ENCODE results near the gene SYN1.
A peak's percentile ranks its signal among the peaks of the same experiment; 100 is the strongest.

The SYN1 gene

DNA sequence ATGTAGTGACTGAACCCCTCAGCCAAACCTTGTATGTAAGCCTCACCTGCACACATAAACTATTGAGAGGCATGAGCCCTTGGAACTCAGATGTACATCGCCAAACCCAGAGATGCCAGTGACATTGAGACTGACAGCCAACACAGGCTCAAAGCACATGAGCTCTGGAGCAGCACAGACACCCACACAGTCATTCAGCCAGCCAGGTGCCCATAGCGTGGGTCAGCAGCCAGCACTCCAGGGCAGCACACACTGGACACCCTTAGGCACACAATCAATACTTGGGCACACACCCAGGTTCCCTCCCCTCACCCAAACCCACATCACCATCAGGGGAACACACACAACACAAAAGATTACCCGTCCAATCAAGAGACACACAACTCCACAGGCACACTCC is 41.8 kb downstream of the SYN1 start:
- Histone ChIP-seq H3K4me3 (no peak overlapping the region), H3K27ac (no peak overlapping the region)

DNA sequence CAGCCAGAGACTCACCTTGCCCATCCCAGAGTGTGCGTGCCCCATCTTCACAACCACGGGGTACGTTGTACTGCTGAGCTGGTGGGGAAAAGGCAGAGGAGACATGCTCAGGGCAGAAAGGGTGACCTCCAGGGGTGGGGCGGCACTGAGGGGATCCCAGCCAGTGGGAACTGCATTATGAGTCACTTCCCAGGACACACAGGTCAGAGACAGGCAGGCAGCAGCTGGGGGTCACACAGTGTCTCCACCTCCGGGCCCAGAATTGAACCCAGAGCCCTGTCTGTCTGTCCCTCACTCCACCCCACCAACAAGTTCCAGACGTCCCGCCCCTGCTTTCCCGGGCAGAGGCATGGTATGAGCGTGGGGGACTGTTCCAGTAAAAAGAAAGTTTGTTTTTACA is 42.2 kb downstream of the SYN1 start:
- H3K4me3 ChIP-seq, result no peak overlapping the region
- H3K27ac ChIP-seq, result no peak overlapping the region

DNA sequence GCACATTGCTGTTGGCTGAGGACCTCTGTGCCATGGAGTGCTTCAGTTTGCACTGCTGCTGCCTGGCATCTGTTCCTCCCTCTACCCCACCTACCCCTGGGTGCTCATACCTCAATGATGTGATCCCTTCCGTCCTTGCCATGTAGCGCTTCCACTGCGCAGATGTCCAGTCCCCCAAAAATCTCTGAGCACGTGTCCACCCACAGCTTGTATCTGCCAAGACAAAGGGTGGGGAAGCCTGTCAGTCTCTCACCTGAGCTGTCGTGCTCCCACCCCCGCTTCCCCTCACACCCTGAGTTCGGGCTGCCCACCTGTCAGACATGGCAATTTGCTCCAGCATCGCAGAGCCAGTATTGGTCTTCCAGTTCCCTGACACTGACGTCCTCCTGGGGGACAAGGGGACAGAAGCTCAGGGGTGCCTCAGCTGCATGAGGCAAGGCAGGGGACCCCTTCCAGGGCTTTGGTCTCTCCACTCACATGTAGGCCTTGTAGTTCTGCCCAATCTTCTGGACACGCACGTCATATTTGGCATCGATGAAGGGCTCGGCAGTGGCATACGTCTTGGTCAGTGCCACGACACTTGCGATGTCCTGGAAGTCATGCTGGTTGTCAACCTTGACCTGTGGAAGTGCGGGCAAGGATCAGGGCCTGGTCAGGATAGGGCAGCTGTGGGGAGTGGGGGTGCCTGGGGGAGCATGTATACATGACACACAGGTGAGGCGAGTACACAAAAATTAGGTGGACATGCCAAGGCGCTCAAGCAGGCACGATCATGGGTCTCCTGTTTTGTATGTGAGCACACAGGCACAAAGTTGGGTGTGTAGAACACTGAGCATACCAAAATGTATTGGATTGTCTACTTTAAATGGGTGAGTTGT is 43.4 kb downstream of the SYN1 start:
- Histone ChIP-seq H3K4me3 (no peak overlapping the region), H3K27ac (no peak overlapping the region)

DNA sequence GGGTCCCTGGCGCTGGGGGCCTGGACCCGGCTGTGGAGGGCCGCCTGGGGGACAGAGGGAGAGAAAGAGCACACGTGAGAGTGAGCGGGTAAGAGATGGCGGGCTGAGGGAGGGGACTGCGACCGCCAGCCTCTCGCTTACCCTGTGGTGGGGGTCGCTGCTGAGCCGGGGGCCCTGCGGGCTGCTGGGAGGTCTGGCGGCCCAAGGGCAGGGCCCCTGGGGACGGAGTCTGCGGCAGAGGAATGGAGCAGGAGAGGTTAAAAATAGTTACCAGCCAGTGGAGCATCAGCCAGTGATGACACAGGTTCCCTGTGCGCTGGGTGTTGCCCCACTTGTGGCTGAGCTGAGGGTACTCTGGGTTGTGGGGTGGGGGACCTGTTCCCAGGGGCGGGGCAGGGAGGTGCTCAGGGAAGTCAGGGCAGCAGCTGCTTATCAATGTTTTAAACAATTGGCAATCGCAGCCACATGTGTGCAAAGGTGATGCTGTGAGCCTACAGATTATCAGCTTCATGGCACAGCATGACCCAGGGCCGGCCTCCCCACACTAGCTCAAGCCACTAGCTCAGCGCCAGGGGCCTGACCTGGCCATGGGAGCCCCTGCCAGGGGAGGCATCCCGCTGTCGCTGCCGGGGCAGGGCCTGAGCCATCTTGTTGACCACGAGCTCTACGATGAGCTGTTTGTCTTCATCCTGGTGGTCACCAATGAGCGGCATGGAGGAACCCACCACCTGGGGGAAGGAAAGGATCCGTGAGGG is 44.9 kb downstream of the SYN1 start:
- H3K27ac ChIP-seq, result peak overlapping the region in 11 of 21 experiments; percentile 6 to 87 (median 72)
- H3K4me3 ChIP-seq, result peak overlapping the region in 1 of 7 experiments; percentile 25

DNA sequence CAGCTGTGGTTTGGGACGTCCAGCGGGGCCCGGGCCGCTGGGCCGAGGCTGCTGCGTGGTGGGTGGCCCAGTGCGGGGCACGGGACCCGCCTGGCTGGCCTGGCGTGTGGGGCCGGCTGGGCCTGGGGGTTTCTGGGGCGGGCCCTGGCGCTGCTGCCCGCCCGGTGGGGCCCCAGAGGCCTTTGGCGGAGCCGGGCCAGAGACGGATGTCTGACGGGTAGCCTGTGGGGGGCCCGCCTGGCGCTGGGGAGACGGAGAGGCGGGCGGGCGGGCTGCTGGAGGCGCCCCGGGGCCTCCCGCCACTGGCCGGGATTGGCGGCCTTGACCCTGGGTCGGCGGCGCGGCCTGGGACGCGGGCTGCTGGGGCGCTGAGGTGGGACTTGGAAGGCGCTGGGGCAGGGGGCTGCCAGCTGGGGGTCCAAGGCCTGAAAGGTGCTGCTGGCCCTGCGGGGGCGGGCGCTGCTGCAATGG is 45.5 kb downstream of the SYN1 start:
- Histone ChIP-seq H3K4me3 (peak overlapping the region in 1 of 7 experiments; percentile 25), H3K27ac (peak overlapping the region in 16 of 21 experiments; percentile 6 to 87 (median 65))

DNA sequence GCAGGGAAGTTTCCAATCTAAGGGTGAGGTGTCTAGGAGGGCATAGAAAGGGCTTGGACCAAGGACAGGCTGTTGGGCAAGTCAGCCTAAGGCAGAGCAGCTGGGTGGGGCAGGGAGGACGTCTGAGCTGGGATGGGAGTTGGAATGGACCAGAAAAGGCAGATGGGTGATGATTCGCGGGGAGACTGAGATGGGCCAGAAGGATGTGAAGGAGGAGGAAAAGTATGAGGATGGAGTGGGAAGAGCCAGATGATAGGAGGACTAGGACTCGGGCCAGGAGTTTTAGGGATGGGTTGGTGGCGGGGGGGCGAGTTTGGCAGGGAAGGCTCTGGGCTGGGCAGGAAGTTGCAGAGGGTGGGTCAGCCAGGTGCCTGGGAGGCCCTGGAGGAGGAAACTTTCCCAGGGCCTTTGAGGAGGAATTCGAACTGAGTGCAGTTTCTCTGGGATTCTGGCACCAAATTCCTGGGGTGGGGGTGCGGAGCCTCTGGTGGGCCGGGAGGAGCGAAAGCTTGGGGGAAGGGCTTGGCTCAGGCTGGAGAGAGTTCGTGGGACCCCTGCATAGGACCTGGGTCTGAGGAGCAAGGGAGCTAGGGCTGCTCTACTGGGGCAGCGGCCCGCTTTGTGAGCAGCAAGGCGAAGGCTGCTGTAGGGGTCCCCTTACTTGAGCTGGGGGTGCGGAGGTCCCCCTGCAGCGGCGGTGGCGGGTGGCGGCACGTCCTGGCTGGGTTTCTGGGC is 46.1 kb downstream of the SYN1 start:
- H3K4me3 ChIP-seq, result peak overlapping the region in 1 of 7 experiments; percentile 25

DNA sequence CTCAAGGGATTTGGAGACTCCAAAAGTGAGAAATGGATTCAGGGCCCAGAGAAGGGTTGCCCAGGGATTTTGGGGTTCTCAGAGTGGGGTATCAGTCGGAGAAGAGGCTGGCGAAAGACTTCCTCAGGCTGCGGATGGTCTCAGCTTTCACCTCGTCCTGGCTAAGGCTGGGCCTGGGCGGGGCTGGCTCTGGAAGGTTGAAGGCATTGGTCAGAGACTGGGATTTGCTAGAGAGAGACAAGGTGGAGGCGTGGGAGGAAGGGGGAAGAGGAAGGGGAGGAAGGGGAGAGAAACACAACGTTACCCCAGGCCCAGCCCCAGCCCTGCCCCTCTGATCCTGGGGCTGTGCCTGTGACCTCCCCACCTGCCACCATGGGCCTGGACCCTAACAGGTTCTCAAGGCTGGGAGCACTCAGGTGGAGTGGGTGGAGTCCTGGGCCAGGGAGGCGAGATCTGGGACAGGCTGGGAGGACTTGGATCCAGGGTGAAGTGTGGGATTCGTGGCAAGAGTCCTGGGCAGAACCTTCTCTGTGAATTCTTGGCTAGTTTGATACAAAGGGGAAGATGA is 46.8 kb downstream of the SYN1 start:
- peak overlapping the region in 2 of 21 experiments; percentile 26 to 87 for H3K27ac ChIP-seq
- H3K4me3 ChIP-seq, result no peak overlapping the region

More for the DNA sequence above, 46.1 kb downstream of the SYN1 start:
- peak overlapping the region in 16 of 21 experiments; percentile 6 to 87 (median 65) for H3K27ac ChIP-seq

DNA sequence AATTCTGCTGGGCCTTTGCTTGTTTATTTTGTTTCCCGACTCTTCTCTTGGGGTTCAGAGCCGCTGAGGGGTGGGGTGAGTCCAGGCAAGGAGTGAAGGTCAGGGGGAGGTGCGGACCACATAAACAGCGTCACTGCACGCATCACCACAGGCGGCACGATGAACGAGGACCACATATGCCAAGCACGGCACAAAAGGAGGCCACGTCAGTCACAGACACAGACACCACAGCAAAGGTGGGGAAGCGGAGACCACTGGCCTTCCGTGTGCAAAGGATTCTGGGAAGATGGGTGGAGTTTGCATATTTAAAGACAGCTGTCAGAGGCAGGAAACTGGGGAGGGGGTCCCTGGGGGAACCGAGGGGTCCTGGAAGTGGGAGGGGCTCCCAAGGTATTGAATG is 47.8 kb downstream of the SYN1 start:
- no peak overlapping the region for H3K27ac ChIP-seq
- H3K4me3 ChIP-seq, result no peak overlapping the region

DNA sequence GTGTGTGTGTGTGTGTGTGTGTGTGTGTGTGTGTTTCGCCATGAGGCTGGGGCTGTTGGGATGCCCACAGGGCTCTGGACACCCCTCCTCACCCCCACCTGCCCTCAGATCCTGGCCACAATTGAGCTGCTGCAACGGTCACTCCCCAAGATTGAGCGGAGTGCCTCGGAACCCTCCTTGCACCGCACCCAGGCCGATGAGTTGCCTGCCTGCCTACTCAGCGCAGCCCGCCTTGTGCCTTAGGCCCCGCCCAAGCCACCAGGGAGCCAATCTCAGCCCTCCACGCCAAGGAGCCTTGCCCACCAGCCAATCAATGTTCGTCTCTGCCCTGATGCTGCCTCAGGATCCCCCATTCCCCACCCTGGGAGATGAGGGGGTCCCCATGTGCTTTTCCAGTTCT is 48.4 kb downstream of the SYN1 start:
- Histone ChIP-seq H3K4me3 (no peak overlapping the region), H3K27ac (no peak overlapping the region)

DNA sequence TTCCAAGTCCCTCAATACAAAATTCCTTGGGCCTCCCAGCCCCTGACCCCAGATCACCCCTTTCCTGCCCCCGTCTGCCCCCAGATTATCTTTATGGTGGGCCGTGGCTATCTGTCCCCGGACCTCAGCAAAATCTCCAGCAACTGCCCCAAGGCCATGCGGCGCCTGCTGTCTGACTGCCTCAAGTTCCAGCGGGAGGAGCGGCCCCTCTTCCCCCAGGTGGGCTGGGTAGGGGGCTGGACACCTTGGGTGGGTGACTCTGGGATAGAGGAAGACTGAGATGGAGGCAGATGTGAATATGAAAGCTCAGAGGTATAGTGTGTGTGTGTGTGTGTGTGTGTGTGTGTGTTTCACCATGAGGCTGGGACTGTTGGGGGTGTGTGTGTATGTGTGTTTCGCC is 48.9 kb downstream of the SYN1 start:
- no peak overlapping the region for H3K27ac ChIP-seq
- no peak overlapping the region for H3K4me3 ChIP-seq

DNA sequence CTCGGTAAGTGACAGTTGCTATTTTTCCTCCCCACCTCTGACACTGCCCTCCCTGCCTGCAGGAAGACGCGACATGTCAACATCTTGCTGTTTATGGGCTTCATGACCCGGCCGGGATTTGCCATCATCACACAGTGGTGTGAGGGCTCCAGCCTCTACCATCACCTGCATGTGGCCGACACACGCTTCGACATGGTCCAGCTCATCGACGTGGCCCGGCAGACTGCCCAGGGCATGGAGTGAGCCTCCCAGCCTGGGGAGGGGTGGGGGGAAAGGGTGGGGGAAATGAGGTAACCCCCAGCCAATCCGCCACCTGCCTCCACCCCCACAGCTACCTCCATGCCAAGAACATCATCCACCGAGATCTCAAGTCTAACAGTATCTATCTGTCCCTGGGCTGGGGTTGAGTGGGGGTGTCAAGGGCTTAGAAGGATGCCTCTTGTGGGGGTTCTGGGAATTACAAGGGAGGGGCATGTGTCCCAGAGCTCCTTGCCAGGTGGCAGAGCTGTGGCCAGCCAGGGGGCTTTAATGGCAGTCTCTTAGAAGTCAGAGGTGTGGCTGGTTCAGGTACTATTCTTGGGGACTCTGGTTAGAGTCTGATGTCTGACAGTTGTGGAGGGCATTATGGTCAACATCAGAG is 50.9 kb downstream of the SYN1 start:
- no peak overlapping the region for H3K4me3 ChIP-seq
- no peak overlapping the region for H3K27ac ChIP-seq

DNA sequence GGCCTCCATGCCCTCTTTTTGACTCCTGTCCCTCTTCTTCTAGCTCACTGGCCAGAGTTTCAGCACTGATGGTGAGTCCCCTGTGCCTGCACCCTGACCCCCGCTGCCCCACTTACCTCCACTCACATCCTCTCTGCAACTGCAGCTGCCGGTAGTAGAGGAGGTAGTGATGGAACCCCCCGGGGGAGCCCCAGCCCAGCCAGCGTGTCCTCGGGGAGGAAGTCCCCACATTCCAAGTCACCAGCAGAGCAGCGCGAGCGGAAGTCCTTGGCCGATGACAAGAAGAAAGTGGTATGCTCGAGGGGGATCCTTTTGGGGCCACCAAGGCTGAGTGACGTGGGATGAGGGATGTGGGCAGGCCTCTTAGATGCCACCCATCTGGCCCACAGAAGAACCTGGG is 52.8 kb downstream of the SYN1 start:
- Histone ChIP-seq H3K27ac (no peak overlapping the region), H3K4me3 (no peak overlapping the region)

DNA sequence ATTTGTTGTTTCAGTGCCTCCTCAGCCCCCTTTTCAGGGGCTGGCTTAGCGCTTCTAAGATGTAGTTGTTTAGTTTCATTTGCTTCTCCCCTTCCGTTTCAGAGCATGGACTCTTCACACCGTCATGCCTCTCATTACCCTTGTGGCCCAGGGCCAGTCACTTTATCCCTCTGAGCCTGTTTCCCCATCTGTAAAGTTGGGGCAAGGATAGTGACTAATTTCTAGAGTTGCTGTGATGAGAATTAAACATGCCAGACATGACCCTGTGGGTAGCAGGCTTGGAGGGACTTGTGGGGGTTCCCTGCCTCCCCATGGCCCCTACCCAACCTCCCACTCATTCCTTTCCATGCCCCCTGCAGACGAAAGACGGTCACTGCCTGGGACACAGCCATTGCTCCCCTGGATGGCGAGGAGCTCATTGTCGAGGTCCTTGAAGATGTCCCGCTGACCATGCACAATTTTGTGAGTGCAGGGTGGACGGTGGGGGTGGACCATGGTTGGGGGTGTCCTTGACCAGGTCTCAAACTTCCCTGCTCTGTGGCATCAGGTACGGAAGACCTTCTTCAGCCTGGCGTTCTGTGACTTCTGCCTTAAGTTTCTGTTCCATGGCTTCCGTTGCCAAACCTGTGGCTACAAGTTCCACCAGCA is 55.1 kb downstream of the SYN1 start:
- no peak overlapping the region for H3K4me3 ChIP-seq

DNA sequence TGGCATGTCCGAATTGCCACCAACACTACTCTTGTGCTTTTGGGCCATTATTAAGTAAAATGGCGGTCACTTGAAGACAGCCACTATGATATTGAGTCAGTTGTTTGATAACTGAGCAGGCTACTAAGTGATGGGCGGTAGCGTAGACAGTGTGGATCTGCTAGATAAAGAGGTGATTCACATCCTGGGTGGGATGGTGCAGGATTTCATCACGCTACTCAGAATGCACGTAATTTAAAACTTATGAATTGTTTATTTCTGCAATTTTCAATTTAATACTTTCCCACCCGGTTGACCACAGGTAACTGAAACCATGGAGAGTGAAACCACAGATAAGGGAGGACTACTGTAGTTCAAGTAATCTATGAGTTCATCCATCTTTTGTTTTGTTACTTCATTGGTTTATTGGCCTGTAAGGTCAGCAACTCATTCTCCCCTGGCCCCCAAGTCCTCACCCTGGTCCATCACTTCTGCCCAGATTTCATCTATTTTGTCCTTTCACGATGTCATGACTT is 55.8 kb downstream of the SYN1 start:
- H3K27ac ChIP-seq, result no peak overlapping the region
- H3K4me3 ChIP-seq, result no peak overlapping the region

More for the DNA sequence above, 55.1 kb downstream of the SYN1 start:
- H3K27ac ChIP-seq, result no peak overlapping the region

DNA sequence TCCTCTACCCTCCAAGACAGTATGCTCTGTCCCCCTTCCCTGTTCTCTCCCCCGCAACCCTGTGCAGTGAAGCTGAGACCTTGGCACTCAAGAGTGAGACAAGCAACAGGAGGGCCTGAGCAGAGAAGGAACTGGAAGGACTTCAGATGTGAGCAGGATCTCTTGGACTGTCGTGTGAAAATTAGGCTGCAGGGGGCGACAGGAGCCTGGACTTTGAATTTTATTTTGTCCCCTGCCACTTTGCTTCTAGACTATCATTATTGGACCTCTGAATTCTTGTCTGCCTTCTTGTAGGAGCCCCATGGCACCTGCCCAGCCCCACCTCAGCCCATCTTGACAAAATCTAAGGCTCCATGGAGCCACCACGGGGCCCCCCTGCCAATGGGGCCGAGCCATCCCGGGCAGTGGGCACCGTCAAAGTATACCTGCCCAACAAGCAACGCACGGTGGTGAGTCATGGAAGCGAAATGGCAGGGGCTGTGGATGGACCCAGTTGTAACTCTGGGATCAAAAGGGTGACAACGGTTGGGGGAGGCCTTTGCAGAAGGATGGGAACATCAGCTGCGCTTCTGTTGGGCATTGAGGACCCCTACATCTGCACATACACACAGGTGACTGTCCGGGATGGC is 56.9 kb downstream of the SYN1 start:
- H3K27ac ChIP-seq, result no peak overlapping the region

DNA sequence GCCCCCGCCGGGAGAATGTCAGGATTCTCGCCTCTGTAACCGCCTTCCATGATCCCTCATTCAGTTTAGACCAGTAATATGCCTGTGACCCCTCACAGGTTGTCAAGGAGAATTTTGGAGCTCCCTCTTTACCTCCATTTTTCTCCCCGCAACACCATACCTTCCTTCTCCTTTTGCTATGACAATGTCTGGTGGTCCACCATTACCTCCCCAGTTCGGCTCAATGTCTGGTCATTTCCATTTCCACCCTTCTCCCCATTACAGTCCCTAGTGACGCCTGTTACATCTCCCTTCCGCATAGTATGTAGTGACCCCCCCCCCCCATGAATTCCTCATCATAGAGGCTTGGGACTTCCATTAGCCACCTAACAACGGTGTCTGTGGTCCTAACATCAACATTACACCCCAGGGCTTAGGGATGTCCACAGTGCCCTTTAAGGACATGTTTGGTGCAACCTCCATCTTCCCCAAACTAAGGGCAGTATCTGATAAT is 58.0 kb downstream of the SYN1 start:
- H3K4me3 ChIP-seq, result peak overlapping the region; percentile 46 to 59 (median 53)
- H3K27ac ChIP-seq, result peak overlapping the region in 20 of 21 experiments; percentile 86 to 98 (median 96)

More for the DNA sequence above, 56.9 kb downstream of the SYN1 start:
- no peak overlapping the region for H3K4me3 ChIP-seq

DNA sequence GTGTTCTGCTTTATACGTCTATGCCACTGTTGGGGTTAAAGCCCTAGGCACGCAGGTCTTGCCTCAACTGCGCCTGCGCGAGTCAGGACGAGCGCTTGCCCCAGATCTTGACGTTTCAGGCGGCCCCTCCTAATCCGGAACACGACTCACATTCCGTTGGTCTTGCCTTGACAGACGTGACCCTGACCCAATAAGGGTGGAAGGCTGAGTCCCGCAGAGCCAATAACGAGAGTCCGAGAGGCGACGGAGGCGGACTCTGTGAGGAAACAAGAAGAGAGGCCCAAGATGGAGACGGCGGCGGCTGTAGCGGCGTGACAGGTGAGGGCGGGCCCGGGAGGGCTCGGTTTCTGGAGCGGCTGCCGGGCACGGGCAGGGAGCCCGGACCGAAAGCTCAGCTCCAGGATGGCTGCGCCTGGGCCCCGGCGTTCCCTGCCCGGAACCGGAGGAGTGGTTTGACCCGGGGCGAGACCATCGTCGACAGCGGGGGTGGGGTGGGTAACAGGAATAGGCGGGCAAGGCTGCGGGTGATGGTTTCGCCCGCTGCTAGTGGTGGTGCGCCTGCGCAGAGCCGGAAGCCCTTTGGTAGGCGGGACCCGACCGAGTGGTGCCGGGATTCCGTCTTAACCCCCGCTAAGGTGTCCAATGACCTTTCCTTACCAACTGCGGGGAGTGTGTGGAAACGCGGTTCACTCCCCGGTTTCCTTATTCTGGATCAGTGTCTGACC is 58.6 kb downstream of the SYN1 start, which contains the start of gene ARAF:
ARAF (plus strand) TSS at position 272 of the 725 bp plus-strand sequence. CDS start 1,763 bp downstream, outside the sequence.
- H3K4me3 ChIP-seq, result peak within 1 kb of the TSS; percentile 46 to 59 (median 53)
- peak within 1 kb of the TSS; percentile 80 to 98 (median 95) for H3K27ac ChIP-seq

All from skin epidermis (tissue), 12 donors.